Effector CD4-positive, alpha-beta T cell (primary cell): ENCODE results near the gene KLF2.
"Not testable (repeated sequence)": the region's sequence is repeated elsewhere in the genome, so short reads cannot be mapped to it uniquely, and the experiment has no call there.

ENCODE experiments used
- DNase-seq: peaks from one replicate; pipeline ENCODE4 v3.0.0-alpha.2; 2020

KLF2 gene

DNA sequence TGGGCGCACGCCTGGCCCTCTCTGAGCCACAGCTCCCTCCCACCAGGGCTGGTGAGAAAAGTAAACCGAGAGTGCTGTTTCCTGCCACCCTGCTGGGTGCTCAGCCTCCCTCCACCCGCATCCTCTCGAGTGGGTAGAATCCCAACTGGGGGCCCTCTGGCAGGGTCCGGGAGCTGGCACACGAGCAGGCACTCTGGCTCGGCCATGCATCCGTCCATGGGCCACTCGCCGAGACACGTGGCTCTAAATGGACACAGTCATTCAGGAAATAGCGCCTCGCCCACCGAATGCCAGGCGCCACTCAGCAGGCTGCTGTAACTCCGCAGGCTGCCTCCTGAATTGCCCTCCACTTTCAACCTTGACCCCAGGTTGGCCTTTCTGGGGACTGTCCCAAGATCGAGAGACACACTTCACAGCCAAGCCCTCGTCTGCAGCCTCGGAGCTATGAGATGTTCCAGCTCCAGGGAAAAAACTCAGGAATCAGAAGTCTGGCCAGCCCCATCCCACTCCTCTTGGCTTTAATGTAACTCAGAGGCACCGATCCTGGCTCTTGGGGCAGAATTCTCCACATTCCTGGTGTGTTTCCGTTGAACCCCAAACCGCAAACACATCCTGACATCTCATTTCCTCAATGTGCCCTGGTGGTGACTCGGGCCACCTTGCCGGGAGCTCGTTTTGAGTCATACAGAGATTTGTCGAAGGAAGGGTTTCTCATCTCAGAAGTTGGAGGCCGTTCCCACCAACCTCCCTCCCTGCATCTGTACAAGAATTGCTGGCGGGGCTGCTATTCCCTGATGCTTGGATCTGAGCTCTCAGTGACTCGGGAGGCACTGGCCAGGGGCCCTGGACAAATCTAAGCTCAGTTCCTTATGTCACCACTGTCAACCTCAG is 14.1 kb downstream of the KLF2 start:
- peak; percentile 40 for DNase-seq

DNA sequence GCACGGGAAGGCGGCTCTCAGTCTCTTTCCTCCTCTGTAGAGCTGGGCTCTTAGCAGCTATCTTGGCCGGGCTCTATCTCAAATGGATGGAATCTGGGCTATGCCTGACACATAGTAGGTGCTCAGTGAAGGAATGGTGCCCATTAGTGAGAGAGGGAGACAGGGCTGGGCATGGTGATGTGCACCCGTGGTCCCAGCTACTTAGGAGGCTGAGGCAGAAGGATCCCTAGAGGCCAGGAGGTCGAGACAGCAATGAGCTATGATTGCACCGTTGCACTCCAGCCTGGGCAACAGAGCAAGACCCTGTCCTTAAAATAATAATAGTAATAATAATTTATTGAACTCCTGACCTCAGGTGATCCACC is 14.7 kb downstream of the KLF2 start:
- no peak for DNase-seq

DNA sequence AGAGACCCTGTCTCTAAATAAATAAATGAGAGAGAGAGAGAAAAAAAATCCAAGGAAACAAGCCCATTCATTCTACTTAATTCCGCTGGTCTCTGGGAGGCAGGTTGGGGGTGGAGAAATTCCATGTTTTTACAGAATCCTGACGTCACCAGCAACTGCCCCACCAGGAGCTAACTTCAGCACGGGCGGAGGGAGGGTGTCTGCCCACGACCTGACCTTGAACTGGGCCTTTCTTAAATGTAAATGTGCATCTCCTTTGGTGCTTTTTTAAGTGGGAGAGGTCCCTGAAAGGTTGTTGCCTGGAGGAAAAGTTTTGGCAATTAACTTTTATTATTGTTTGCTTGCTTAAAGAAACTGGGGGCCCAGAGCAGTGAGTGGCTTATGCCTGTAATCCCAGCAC is 15.5 kb downstream of the KLF2 start:
- no peak for DNase-seq

DNA sequence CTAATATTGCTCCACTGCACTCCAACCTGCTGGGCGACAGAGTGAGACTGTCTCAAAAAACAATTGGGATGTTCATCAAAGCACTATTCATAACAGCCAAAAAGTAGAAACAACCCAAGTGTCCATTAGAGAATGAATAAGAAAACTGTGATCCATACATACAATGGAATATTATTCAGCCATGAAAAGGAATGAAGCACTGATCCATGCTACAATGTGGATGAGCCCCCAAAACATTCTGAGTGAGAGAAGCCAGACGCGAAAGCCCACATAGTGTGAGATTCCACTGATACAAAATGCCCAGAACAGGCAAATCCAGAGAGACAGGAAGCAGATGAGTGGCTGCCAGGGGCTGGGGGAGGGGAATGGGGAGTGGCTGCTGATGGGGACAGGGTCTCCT is 16.0 kb downstream of the KLF2 start:
- no peak for DNase-seq

DNA sequence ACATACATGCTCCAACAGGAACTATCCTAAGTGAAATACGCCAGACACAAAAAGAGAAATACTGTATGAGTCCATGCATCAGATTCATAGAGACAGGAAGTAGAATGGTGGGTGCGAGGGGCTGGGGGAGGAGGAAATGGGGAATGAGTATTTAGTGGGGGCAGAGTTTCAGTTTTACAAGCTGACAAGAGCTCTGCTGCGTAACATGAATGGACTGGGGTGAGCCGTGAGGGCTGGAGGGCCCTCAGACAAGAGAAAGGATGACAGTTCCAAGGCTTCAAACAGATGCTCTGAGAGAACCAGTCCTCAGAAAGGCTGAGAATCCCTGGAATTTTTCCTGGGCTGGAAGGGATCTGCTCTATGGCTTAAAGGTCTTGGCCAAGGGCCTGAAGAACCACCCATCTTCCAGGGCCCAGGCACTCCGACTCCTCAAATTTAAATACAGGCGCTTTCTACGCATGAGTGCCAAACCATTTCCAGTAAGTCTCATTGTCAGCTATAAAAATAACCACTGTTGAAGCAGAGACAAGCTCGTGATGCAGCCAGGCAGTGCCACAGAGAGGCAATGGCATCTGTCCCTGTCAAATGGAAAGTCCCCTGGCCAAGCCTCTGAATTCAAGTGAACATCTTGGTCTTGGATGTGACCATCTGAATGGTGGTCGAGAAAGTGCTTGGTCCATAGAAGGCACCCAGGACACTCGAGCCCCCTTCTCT is 17.5 kb downstream of the KLF2 start:
- DNase-seq = no peak

DNA sequence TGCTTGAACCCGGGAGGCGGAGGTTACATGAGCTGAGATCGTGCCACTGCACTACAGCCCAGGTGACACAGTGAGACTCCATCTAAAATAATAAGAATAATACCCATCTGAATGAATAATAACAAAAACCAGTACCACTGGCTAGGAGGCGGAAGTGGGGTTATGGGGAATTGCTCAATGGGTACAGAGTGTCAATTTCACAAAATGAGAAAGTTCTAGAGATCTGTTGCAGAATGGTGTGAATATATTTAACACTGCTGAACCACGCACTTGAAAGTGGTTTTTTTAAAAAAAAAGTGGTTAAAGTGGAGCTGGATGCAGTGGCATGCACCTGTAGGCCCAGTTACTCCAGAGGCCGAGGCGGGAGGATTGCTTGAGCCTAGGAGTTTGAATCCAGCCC is 18.5 kb downstream of the KLF2 start:
- no peak for DNase-seq

DNA sequence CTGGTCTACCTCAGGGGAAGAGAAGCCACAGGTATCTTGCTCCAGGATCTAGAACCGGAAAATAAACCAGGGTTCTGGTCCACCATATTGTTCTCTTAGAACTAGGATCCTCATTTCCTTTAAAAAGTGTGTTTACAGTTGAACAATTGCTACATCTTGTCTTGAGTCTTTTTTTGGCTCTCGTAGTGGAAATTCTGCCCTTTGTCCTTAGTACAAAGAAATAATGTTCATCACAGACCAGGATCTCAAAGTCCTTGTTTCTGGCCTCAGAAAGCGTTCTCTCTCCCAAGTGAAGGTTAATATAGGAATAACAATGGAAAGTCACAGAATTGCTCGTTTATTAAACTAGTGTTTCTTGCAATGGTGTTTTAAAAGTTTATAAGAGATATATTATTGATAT is 20.8 kb downstream of the KLF2 start:
- DNase-seq = no peak

DNA sequence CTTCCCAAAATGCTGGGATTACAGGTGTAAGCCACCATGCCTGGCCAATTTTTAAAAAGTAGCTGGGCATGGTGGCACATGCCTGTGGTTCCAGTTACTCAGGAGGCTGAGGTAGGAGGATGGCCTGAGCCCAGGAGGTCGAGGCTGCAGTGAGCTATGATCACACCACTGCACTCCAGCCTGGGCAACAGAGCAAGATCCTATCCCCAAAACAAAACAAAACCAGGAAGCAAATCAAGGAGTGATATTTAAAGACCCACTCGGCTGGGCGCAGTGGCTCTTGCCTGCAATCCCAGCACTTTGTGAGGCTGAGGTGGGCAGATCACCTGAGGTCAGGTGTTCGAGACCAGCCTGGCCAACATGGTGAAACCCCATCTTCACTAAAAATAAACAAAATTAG is 22.5 kb downstream of the KLF2 start:
- not testable (repeated sequence) for DNase-seq

DNA sequence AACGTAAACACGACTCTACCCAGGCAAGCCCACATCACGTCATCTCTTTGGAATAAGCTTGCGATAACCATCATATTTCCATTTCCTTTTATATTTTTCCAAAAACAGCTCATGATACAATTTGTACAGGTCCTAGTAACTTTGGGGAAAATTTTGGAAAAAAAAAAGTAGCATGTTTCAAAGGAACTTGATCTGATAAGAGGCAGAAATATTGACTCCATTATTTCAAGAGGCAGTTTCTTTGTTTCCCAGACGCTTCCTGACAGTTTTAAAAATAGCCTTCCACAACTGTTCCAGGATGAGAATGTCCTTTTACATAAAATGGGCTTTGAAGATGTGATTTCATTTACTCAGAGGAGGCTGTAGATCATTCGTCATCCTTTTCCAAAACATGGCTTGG is 23.1 kb downstream of the KLF2 start:
- no peak for DNase-seq

DNA sequence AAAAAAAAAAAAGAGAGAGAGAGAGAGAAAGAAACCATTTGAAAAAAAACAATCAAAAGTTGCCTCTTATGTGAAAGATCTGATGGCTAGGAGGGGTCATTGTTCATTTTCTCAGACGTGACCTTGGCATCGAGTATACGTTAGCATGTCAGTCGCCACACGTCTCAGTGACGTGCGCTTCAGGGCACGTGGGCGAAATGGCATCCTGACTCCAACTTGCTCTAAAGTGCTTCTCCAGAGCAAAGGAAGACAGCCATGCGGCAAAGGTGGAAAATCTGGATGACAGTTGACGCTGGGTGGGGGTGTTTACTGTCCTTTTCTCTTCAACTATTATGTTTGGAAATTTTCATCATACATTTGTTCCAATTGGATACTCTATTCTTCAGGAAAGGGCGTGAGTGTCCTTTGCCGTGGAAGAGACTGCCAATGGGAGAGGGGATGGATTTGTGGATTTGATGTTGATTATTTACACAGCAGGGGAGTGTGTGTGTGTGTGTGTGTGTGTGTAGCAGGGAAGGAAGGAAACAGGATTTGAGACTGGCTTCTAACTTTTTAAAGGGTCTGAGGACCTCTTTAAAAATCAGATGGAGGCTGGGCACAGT is 25.0 kb downstream of the KLF2 start:
- no peak for DNase-seq

DNA sequence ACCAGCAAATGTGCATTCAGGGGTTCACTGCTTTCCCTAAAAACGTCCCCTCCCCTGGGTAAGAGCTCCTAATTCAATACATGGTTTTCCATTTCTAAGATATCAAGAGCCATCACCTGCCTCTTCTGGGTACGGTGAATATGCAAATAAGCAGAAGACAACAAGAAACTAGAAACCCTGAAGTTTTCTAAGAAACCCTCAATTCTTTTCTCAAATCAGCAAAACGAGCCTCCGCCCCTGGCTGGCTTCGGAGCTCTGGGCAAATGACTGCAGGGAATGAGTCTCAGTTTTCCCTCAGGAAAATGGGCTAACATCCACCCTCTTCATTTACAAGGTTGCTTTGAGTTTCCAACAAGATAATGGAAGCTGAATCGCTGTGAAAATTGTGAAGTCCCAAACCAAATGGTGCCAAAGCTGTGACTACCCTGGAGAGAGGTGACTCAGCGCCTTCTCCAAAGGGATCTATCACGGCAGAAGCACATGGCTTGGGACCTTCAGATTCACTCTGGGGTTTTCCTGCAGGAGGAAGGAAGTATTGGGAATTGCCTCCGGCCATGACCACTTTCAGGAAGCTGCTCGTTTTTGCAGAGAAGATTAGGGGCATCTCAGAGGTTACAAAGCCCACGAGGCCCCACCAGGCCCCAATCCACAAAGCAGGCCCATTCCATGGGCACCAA is 26.6 kb downstream of the KLF2 start:
- no peak for DNase-seq

DNA sequence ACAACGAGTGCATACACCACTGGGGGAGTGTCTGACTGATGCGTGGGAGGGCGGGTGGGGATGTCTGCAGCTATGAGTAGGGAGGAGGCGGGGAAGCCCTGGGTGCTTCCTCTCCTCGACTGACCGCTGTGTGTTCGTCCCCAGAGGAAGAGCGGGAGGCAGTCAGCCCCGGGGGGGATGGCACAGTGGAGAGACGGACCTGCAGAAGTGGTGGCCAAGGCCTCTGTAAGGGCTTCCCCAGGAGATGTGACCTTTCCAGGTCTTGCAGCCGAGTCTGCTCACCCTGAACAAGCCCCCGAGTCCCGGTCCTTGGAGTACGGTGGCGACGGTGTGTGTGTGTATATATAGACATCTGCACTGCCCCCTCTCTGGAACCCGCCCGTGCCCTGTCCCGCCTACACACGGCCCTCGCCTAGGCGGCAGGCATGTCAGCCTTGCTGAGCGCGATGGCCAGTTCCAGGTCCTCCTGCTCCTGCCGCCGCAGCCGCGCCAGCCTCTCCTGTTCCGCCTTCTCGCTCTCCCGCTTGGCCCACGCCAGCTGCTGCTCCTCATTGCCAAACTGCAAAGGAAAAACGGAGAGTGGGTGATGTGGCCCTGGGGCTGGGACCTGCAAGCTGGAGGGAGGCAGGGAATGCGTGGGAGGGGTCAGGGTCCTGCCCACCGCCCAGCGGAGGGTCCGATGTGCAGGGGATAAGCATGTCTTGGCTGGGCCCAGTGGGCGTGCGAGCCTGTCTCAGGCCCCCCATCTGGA is 30.8 kb downstream of the KLF2 start:
- DNase-seq = no peak

DNA sequence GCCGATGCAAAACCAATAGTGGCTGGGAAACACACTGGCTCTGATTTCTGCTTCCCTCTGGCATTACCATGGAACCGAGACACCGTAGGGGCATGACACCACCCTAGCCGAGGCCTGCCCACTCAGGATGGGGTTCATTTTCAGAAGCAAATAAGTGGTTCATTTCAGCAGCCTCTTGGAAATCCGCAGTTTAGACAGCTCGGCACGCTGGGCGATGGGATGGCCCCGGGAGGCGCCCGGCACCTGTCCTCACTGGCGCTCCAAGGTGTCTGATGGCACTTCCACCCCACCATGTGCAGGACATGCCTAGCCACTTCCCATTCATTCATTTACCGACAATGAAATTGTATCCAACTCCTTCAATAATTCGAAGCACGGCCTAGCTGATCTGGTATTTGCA is 33.8 kb downstream of the KLF2 start:
- no peak for DNase-seq

DNA sequence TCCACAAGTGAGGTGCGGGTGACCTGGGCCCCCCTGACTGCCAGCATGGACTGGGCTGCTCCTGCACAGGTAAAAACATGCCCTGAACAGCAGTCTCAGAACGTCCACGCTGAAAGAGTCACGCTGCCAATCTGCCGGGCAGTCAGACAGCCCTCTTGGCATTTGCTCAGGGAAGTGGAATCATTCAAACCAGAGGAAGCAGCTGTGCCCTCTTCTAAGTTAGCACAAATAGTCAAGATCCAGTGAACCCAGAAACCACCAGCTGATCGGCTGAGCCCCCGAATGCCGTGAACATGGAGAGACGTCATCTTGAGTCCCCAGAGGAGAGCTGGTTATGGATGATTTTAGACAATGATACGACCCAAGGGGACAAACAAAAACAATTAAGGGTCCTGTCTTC is 34.4 kb downstream of the KLF2 start:
- DNase-seq = no peak

DNA sequence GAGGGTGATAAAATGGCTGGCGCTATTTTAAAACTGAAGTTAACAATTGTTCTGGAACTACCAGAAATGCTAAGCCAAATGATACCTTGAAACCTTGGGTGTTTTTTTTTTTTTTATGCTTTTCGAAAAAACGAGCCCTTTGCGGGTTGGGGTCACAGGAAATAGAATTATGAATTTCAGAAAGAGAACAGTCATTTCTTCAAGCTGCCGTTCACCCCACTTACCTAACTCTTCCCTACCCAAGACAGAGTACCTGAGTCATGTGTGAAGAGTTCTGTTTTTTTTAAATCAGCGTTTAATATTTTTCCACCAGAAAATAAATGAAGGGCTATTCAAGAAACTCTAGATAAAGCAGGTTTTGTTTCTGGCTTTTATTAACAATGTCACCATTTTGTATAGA is 35.3 kb downstream of the KLF2 start:
- DNase-seq = no peak

DNA sequence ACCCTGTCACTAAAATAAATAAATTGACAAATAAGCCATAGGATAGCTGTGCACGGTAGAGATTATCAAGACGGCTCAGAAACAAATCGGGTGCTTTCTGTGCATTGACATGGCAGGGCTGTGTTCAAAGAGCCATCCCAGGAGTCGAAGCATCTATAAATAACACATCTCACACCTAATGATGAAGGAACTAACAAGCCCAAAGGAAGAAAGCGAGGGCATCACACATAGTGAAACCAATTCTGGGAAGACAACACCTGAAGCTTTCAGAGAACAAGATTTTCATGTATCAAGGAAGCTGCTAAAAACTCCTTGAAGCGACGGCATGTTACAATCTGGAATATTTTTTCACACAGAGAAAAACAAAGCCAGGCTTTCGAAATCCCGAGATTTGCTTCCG is 36.1 kb downstream of the KLF2 start:
- DNase-seq = no peak

DNA sequence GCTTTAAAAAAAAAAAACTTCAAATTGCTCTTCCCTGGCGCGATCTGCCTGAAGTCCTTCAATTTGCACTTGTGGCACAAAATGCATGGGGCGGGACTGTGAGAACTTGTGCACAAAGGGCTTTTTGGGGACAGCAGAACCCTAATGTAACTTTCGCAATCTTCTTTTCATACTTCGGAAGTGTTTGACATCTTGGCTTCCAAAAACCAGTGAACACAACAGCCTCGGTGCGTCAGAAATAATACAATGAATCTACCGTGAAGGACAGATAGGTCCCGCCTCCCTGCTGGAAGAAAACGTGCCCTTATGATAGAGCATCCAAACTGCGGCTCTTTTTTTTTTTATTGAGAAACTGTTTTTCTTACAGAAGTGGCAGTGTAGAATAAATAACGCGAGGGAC is 36.6 kb downstream of the KLF2 start:
- no peak for DNase-seq

DNA sequence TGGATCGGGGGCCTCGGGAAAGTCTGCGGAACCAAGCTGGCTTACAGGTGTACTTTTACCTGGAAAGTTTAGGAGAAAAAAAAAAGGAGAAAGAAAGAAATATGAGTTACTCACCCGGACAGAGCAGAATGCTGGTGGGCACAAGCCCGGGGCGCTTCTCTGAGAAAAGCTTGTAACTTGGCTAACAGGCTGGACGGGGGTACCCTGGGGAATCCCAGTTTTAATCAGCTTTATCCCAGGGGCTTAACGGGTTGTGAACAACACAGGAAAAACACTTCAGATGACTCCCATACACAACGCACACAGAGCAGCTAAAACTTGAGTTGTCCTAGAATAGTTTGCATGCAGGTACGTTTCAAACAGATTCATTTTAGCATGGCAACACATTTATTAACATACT is 37.3 kb downstream of the KLF2 start:
- DNase-seq = no peak

DNA sequence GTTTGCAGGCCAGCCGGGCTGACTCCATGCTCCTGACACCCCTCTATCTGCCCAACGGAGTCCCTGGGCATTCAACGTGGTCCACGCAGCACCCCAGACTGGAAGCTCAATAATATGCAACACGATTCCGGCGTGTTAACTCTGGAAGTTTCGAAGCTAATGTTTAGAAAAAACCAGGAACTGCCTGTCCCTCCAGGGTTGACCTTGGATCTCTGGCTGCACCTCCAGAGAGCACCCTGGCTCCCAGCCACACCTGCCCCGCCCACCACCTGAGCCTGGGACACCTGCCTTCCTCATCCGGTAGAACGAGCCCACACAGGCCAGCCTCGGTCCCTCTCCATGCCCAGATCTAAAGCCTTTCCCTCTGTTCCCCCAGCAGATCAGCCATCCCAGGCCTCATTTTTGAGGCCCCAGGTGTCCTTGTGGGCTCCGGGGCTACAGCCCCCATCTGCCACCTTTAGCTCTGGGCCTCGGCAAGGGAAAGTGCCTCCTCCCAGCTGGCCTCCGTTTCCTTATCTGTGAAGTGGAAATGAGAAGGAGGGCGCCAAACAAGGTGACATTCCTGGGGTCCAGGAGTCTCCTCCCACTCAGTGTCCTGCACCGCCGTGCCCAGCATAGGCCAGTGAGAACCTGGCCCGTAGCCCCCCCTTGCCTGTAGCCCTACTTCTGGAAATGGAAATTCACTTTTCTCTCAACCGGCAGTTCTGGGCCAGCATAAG is 38.7 kb downstream of the KLF2 start:
- DNase-seq = no peak

DNA sequence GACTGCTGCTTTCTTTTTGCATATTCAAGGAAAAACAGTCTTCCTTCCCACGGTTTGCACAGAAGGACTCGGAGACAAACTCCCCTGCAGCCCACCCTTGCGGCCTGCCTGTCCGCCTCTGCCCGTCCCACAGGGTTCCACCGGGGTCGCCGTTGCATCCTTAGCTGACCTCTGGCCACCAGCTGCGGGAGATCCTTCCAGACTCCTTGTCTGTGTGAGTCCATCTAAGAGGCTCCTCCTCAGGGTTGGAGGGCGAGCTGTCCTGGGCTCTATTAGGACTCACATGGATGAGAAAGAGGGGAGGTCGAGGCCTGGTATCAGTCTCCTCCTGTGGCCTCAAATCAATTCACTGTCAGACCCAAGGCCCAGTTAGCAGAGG is 39.2 kb downstream of the KLF2 start:
- no peak for DNase-seq

DNA sequence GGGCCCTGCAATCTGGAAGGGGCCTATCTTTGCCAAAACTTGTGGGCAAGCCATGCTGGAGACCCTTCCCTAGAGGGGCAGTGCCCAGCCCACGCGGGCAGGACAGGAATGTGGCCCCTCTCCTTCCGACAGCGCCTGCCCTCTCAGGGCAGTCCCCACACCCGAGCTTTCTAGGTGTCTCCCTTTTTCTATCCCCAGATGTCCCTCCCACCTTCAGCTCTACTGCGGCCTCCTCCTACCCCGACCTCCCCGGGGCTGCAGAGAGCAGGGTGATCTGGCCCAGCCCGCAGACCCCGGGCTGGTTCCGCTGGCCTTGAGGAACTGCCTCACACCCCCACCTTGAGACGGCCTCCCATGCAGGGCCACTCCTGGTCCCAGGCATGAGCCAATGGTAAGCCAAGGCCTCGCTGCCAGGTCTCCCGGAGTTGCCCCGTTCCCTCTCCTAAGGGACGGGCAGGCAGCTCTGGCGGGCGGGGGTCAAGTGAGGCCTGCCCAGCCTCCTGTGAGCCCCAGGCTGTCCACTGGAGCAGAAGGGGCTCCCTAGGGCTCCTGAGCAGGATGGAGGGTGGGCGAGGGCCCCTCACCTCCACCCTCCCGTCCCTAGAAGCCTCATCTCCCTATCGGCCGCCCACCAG is 39.7 kb downstream of the KLF2 start:
- no peak for DNase-seq
